Prostate gland (tissue), 2 donors: ENCODE results near the gene SLC17A8.

Source experiments
- CTCF ChIP-seq, 4 experiments: fragments of 200-600 bp in 2 of 4; fragments of 450-650 bp in 2 of 4; sonication (generic) in 2 of 4; IDR thresholded peaks; 1 replicate in 3 of 4; 2 replicates in 1 of 4; pipeline ENCODE4 v1.5.1; 2016 to 2019; ENCODE audit warnings: antibody characterized with exemption in 4 of 4, mild to moderate bottlenecking in 2 of 4, moderate library complexity in 2 of 4
- POLR2A ChIP-seq: fragments of 450-650 bp; IDR thresholded peaks from one replicate; pipeline ENCODE4 v1.6.1; 2016; ENCODE audit warnings: antibody characterized with exemption, mild to moderate bottlenecking
- POLR2AphosphoS5 ChIP-seq: sonication (generic); formaldehyde crosslinking; IDR thresholded peaks from one replicate; pipeline ENCODE4 v1.6.1; 2017; ENCODE audit warnings: antibody characterized with exemption

GRCh38 chr12:100413001-100413400 is 56.1 kb downstream of the SLC17A8 start:
- no peak for TF ChIP-seq CTCF (IDR thresholded peaks at IDR 0.05)
- TF ChIP-seq POLR2AphosphoS5: no peak
- no peak for TF ChIP-seq POLR2A
